Fibroblast of upper back skin (primary cell): ENCODE results near the gene JCAD.
"Not testable (repeated sequence)": the region's sequence is repeated elsewhere in the genome, so short reads cannot be mapped to it uniquely, and the experiment has no call there.

ENCODE experiments used
- DNase-seq: peaks from one replicate; pipeline ENCODE4 v3.0.0-alpha.2; 2013

Gene JCAD

DNA sequence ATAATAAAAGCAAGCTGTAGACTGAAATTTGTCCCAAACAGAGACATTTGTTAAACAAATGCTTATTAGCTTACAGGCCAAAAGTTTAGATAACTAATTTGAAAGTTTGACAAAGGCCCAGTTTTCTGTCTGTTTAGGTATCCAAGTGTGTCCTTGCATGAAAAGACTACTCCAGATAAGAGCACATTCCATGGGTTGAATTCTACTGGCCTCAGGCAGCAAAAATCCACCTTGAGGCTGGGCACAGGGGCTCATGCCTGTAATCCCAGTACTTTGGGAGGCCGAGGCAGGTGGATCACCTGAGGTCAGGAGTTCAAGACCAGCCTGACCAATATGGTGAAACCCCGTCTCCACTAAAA, 80.0 kb downstream of the JCAD start:
- not testable (repeated sequence) for DNase-seq

DNA sequence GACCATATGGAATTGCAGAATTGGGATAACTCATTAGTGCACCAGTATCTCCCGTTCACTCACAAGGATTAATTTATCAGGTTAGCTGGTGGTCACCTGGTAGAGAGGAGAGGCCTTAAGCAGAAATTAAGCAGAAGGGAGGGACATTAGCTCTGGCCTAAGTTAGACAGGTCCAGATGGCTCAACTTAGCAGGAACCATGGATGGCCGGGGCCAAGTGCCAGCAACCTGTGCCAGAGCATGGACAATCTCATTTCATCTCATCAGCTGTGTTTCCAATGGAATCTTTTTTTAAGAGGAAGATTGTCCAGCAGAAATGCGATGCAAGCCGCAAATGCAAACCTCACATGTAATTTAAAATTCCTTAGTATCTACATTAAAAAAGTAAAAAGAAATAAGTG, 82.2 kb downstream of the JCAD start:
- peak; percentile 28 for DNase-seq

DNA sequence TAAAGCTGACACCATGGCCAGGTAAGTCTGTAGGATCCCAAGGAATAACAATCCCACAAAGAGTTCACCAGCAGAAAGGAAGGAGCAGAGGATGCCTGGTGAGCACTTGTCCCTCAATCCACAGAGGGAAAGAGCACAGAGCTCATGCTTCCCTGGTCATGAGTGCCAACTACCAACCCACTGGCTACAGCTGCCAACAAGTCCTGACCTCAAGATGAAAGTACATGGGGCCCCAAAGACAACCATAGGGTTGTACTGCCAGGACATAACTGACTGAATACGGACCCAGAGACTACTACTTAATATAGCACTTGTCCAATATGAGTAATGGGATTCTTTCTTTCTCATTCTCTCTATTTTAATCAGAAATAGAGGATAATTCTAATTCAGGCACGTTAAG, 83.3 kb downstream of the JCAD start:
- no peak for DNase-seq

DNA sequence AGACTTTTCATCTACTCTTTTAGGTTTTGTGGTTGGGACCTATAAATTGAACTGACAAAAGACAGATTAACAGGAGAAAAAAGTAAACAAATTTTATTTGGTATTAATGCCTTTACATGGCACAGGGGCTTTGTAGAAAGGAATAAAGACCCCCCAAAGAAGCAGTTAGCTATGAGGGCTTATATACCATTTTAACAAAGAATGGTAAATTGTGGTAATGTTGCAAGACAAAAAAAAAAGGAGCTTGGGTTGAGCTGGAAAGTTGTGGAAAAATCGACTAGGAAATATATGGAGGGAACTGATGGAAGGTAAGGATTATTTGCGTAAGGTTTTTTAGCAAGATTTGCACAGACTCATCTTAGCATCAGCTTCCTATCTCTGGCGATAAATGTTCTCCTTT, 84.6 kb downstream of the JCAD start:
- DNase-seq: no peak

DNA sequence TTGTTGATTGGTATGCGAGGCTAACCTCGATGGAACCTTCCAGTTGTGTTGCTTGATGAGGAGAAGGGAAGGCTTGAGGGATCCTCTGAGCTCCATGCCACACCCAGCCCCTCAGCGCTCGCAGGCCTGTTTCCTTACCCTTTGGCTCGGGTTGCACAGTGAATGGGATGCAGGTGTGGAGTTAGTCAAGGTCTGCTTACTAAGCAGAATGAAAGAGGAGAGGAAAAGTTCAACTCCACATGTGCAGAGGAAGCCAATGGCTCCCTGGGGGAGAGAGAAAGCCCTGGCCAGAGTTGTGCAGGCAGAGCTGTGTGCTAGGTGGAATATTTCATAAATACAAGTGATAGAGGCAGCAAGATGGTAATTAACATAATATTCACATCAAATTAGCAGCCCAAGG, 85.5 kb downstream of the JCAD start:
- DNase-seq: no peak

DNA sequence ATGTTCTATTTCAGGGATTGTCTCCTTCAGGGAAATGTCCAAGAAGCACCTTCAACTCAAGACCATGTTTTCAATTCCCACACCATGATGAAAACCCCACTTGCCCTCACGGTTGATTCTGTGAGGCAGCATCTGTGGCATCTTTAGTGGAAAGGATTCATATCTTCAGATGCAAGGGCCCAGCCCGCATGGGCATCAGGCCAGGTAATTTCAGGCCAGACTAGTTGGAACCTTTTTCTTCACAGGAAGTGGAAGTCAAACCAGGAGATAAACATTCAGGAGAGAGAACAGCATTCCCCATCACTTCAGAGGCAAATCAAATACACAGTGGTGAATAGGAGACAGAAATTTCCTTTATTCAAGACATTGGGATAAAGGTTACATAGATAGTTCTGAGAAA, 88.8 kb downstream of the JCAD start:
- DNase-seq: peak; percentile 16

DNA sequence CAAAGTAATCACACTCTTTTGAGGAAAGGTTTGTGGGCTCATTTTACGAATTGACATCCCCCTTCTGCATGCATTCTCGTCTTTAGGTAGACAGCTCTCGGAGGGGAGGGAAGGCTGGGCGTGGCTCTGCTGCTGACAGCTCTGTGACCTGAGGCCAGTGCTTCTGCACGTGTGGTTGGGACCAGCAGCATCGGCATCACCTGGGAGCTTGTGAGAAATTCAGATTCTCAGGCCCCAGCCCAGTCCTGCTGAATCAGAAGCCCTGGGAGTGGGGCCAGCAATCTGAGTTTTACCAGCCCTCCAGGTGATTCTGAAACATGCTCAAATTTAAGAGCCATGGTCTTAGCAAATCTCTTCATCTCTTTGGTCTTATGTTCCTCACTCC, 89.4 kb downstream of the JCAD start:
- no peak for DNase-seq

DNA sequence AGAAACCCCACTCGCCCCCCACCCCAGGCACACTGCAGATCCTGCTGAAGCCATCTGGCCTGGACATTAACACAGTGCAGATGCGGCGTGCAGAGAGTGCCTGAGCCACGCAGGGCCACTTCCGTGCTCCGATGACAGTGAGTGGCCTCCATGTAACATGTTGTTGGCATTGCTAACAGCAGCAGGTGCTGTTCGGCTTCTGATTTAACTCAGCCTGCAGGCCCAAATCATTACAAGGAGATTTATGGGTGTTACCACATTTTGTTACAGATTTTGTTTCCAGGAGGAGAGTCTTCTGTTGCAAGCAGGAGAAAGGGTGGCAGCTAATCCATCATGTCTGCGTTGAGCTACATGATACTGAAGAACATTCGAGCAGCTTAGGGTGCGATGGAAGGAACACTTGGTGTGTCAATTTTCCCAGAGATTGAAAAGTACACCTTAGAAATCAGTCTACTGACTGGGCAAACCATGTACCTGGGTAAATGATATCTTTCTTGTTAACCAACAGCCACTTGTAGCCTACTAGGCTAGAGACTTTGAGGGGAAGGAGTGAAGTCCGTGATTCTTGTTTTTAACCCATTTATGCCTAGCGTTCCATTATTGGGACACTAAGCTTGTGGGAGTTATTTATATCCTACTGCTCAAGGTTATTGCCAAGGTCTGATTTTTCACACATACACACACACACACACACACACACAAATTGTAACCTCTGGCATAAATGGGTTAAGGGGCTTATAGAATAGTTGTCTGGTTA, 90.0 kb downstream of the JCAD start:
- DNase-seq: no peak

DNA sequence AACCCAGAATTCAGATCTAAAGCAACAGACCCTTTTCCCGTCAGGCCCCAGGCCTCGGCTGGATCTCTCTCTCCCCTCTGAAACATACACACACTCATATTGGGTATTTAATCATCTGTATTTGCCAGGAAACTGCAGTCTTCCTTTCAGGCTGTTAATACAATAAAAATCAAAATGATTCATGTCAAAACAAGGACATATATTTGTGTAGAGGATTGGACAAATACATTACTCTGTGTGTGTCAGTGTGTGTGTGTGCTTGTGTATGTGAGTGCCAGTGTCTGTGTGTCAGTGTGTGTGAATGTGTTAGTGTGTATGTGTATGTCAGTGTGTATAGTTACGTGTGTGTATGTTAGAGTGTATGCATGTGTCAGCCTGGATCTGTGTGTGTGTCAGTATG, 90.8 kb downstream of the JCAD start:
- DNase-seq: peak; percentile 12

DNA sequence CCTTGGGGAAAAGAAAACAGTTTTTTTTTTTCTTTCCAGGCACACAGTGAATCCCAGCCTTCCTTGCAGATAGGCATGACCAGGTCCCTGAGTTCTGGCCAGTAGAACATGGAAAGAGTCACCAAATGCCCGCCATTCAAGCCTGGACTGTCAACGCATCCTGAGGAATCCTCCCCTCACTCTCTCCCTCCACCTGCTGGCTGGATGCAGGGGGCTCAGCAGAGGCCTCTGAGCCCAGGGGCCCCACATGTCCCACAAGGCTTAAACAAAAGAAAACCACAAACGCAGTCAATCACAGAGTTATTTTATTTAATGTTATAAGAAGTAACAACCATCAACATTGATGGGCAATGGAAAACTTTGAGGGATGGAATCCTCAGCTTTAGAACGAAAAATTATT, 93.1 kb downstream of the JCAD start:
- no peak for DNase-seq
